HG03025 (cell line): ENCODE results near the gene CTIF.

Experiments used
- ATAC-seq: cut with Tn5 transposase; IDR thresholded peaks from one replicate; pipeline ENCODE4 v1.9.1; 2021; ENCODE audit warnings: mild to moderate bottlenecking, moderate library complexity; ENCODE audit not compliant: unreplicated experiment, low FRiP score

The CTIF gene

GRCh38 chr18:48599391-48599790 lies 60.6 kb downstream of the CTIF start:
- ATAC-seq = no peak

DNA sequence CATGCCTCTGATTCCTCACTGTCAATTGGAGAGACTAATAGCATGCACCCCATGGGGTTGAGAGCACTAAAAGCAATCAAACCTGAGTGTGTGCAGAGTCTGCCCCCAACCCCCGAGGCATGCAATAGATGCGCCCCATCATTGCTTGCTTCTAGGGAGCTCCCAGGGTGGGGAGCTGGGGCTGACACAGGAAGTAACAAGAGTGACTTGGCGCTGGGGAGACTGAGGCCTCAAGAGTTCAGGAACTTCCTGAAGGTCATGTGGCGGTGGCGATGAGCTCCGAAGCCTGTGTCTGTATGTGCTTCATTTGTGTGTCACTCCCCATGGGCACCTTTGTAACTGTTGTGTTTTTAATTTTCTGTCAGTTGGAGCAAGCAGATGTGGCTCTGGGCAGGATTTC lies 61.2 kb downstream of the CTIF start:
- no peak for ATAC-seq

GRCh38 chr18:48600456-48601090 lies 61.7 kb downstream of the CTIF start:
- ATAC-seq = no peak

- no peak for ATAC-seq
These were observed 62.5 kb downstream of the CTIF start for GRCh38 chr18:48601343-48601742.

DNA sequence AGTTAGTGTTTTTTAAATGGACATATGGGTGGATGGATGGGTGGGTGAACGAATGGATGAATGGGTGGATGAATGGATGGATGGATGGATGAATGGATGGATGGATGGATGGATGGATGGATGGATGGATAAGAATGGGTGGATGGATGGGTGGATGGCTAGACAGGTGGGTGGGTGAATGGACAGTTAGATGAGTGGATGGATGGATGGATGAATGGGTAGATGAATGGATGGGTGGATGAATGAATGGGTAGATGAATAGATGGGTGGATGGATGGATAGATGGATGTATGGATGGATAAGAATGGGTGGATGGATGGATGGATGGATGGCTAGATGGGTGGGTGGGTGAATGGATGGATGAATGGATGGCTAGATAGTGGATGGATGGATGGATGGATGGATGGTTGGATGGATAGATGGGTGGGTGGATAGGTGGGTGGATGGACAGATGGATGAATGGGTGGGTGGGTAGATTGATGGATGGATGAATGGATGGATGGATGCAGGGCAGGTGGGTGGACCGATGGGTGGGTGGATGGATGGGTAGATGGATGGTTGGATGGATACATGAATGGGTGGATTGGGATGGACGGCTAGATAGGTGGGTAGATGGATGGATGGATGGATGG lies 64.0 kb downstream of the CTIF start:
- no peak for ATAC-seq

GRCh38 chr18:48605408-48605845 lies 66.6 kb downstream of the CTIF start:
- no peak for ATAC-seq

- ATAC-seq = no peak
These were observed 68.5 kb downstream of the CTIF start for GRCh38 chr18:48607056-48607984.

GRCh38 chr18:48608581-48608980 lies 69.8 kb downstream of the CTIF start:
- no peak for ATAC-seq

GRCh38 chr18:48609114-48609513 lies 70.3 kb downstream of the CTIF start:
- ATAC-seq = no peak

GRCh38 chr18:48609820-48610815 lies 71.3 kb downstream of the CTIF start:
- ATAC-seq = no peak

- no peak for ATAC-seq
These were observed 72.4 kb downstream of the CTIF start for GRCh38 chr18:48611203-48611602.

DNA sequence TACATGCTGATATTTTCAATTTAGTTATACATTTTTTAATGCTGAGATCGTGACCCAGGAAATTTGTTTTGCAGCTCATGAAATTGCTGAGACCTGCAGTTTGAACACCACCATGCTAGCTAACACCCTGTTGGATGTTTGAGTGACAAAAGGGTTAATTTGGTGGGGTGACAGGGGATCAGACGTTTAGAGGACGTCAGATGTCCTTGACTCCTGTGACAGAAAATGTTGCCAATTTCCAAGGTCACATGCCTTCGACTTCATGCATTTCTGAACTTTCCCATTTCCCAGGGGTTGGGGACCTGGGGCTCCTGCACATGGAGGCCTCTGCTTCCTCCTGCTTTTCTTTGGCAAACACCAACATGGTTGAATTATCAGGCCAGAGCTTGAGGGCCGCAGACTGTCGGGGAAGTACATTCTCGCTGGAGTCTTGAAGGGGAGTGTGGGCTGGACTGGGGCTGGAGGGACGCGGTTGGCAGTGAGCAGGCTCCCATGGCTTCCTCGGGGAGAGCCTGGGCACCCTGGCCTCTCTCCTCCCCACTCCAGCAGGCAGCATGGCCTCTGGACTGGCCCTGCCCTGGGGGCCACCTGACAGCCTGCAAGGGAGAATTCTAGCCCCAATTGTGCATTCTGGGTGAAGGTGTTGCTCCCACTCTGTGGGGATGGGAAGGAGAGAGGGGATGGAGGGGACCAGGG lies 73.1 kb downstream of the CTIF start:
- ATAC-seq = no peak

- no peak for ATAC-seq
These were observed 73.7 kb downstream of the CTIF start for GRCh38 chr18:48612511-48612910.

GRCh38 chr18:48612917-48613316 lies 74.1 kb downstream of the CTIF start:
- no peak for ATAC-seq

DNA sequence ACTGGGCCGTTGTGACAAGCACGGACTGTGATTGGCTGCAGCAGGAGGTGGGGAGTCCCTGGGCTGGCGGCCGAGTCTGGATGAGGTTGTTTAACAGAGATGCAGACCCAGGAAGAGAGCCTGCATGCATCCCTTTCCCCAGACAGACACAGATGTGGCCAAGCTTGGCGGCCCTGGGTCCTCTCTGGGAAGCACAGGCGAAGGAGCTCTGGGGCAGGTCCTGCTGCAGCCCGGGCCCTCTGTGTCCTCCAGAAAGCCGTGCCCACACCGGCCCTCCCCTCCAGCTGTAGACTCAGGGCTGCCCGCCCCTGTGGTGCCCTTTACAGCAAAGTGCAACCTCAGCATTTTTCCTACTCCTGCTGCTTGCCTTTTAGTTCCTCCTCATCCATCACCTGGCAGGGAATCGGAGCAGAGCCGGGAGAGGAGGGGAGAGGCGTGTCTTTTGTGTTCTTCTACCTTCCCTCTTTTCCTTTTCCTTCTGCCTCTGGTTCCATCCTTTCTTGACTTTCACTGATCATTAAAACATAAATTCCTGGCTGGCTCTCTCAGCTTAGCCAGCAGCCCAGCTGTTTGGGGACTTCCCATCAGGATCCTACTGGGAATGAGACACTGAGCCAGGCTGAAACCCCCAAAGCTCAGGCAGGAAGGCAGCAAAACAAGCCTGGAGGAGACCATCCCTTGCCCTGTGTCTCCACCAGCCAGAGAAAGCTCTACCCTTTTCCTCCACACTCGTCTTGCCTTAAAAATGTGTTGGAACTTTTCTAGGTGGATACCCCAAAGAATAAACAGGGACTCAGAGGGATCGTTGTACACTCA lies 75.0 kb downstream of the CTIF start:
- no peak for ATAC-seq

DNA sequence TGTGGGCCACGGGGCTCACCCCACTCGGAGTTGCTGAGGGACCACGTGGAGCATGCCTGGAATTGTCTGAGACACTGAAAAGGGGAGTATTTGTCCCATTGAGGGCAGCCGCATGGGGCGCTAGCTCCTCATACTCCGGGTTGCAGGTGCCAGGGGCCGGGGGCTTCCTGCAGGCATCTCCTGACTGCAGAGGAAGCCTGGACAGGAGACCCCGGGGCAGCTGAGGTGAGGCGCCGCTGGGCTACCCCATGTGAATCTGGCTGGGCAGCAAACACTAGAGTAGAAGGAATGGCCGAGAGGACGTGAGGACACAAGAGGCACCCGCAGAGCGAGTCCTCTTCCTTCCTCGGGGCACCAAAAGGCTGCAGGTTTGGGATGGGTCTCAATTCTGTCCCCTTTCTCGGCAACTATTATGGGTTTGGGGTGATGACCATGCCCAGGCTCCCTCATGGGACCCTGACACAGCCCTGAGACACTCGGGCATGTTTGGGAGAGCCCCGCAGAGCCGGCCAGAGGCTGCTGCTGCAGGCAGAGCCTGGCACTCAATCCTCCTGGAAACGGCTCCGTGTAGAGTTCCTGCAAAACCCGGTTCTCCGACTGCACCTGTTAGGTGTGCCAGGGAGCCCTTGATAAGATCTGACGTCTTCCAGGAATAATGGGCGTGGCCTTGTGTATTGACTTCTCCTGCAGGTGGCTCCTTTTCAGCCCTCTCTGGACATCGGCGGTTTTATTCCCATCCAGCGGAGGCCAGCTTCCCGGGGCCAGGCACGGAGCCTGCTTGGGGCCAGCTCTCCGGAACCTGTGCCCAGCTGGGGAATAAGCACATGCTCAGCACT lies 77.0 kb downstream of the CTIF start:
- ATAC-seq = no peak

GRCh38 chr18:48616484-48617255 lies 77.8 kb downstream of the CTIF start:
- no peak for ATAC-seq
